Naive thymus-derived CD8-positive, alpha-beta T cell (primary cell): ENCODE data around the gene POTEG. TPM values are rescaled to one million over a fixed set of nuclear protein-coding genes. Genes with fewer than 3 reads are reported as not detected.
A peak's percentile ranks its signal among the peaks of the same experiment; 100 is the strongest.
"Not testable (repeated sequence)": the region's sequence is repeated elsewhere in the genome, so short reads cannot be mapped to it uniquely, and the experiment has no call there.

Experiments used
- ATAC-seq, 2 donors: fragments of 150-1000 bp; cut with Tn5 transposase in 1 of 2; sonication (Bioruptor Pico), chemical (Tn5 transposase) in 1 of 2; 1 replicate in 1 of 2; 2 replicates in 1 of 2; pipeline ENCODE4 v1.10.0; 2021; ENCODE audit warnings: mild to moderate bottlenecking in 2 of 2, moderate library complexity in 2 of 2
- POLR2A ChIA-PET: fragments of 350-600 bp; sonication (Branson Sonifier 250); formaldehyde crosslinking; loops from one replicate; lab custom pipeline; 2021; ENCODE audit warnings: antibody characterized with exemption; lab: Charles Lee
- DNase-seq, 10 donors: peaks; one replicate each; pipeline versions ENCODE4 v3.0.0 to v3.0.0-alpha.2; 2020 to 2022
- H3K27ac Mint-ChIP-seq, 10 donors: one replicate each; pipeline ENCODE4 v1.8.0; 2020 to 2022; ENCODE audit warnings: mild to moderate bottlenecking in 10 of 10, mixed read lengths in 10 of 10, moderate library complexity in 4 of 10, inconsistent platforms in 1 of 10
- H3K27me3 Mint-ChIP-seq, 5 donors: one replicate each; pipeline ENCODE4 v1.8.0; 2021 to 2022; ENCODE audit warnings: mixed read lengths in 5 of 5
- H3K36me3 Mint-ChIP-seq, 3 donors: one replicate each; pipeline ENCODE4 v1.8.0; 2020 to 2022; ENCODE audit warnings: mixed read lengths in 3 of 3, mild to moderate bottlenecking in 2 of 3, inconsistent platforms in 1 of 3
- H3K4me1 Mint-ChIP-seq, 4 donors: one replicate each; pipeline ENCODE4 v1.8.0; 2021 to 2022; ENCODE audit warnings: mixed read lengths in 4 of 4
- H3K4me3 Mint-ChIP-seq, 10 donors: one replicate each; pipeline ENCODE4 v1.8.0; 2020 to 2022; ENCODE audit warnings: mild to moderate bottlenecking in 10 of 10, mixed read lengths in 10 of 10, moderate library complexity in 6 of 10, inconsistent platforms in 1 of 10
- H3K9me3 Mint-ChIP-seq, 9 donors: one replicate each; pipeline ENCODE4 v1.8.0; 2020 to 2022; ENCODE audit warnings: mixed read lengths in 9 of 9, mild to moderate bottlenecking in 3 of 9, inconsistent platforms in 1 of 9, moderate library complexity in 1 of 9
- polyA plus RNA-seq, 3 donors: library from polyadenylated mRNA; unstranded; fragments of 300-500 nt; fragmentation: Illumina TruSeq; gene quantifications; one replicate each; pipeline ENCODE4 v1.2.3, GENCODE V29; 2021
- total RNA-seq, 8 experiments: library from RNA in 2 of 8; stranded (reverse) in 2 of 8; gene quantifications; one replicate each; pipeline ENCODE4 v1.2.3 and lab custom pipeline; 2021 to 2026

POTEG gene
- total and polyA plus RNA-seq, 5 experiments from 2014 or later, result not detected

DNA sequence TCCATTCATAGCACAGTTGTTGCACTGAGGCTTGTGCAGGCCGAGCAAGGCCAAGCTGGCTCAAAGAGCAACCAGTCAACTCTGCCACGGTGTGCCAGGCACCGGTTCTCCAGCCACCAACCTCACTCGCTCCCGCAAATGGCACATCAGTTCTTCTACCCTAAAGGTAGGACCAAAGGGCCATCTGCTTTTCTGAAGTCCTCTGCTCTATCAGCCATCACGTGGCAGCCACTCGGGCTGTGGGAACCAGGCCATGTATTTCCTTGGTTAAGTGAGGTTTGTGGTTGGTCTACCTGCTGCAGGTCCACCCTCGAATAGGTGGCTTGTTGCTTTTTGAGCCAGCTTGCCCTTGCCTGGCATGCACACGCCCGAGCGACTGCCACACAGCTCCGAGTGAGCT lies 39.4 kb downstream of the POTEG start:
- H3K9me3 Mint-ChIP-seq, H3K4me1 Mint-ChIP-seq, H3K36me3 Mint-ChIP-seq, H3K4me3 Mint-ChIP-seq, H3K27me3 Mint-ChIP-seq, DNase-seq, POLR2A ChIA-PET, H3K27ac Mint-ChIP-seq: not testable (repeated sequence)
- peak in 1 of 2 donors; percentile 23 for ATAC-seq

DNA sequence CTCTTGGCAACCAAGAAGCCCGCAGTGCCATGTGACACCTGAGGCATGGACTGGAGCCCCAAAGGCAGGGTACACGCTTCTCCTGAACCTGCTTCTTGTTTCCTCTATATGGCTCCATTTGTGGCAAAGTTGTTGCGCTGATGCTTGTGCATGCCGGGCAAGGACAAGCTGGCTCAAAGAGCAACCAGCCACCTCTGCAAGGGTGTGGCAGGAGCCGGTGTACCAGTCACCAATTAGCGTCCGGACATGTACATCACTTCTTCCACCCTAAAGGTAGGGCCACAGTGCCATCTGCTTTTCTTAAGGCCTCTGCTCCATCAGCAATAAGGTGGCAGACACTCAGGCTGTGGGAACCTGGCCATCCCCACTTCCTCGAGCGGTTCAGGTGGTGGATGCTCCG lies 43.9 kb downstream of the POTEG start:
- DNase-seq, H3K27ac Mint-ChIP-seq, H3K9me3 Mint-ChIP-seq, H3K4me1 Mint-ChIP-seq, POLR2A ChIA-PET, H3K4me3 Mint-ChIP-seq, ATAC-seq, H3K36me3 Mint-ChIP-seq, H3K27me3 Mint-ChIP-seq: not testable (repeated sequence)

DNA sequence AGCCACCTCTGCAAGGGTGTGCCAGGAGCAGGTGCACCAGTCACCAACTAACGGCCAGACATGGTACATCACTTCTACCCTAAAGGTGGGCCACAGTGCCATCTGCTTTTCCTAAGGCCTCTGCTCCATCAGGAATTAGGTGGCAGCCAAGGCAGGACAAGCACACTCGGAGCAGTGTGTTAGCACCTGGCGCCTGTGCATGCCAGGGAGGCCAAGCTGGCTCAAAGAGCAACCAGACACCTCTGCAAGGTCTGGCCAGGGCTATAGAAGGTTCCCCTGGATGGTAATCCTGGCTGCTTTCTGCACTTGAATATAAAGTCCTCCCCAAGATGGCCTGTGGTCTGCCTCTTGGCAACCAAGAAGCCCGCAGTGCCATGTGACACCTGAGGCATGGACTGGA lies 45.4 kb downstream of the POTEG start:
- H3K4me3 Mint-ChIP-seq, H3K4me1 Mint-ChIP-seq, H3K36me3 Mint-ChIP-seq, H3K27ac Mint-ChIP-seq, H3K27me3 Mint-ChIP-seq, H3K9me3 Mint-ChIP-seq, ATAC-seq, POLR2A ChIA-PET: not testable (repeated sequence)
- DNase-seq, result peak in 1 of 10 donors; percentile 50

DNA sequence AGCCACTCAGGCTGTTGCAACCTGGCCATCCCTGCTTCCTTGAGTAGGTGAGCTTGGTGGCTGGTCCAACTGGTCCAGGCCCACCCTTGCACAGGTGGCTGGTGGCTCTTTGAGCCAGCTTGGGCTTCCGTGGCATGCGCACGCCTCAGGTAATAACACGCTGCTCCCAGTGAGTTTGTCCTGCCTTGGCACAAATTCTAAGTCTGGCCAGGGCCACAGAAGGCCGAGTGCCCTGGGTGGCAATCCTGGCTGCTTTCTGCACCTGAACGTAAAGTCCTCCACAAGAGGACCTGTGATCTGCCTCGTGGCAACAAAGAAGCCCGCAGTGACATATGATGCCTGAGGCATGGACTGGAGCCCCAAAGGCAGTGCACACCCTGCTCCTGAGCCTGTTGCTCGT lies 47.1 kb downstream of the POTEG start:
- H3K4me3 Mint-ChIP-seq, H3K36me3 Mint-ChIP-seq, H3K27ac Mint-ChIP-seq, POLR2A ChIA-PET, ATAC-seq, H3K9me3 Mint-ChIP-seq, H3K27me3 Mint-ChIP-seq, H3K4me1 Mint-ChIP-seq: not testable (repeated sequence)
- peak in 1 of 10 donors; percentile 11 for DNase-seq

DNA sequence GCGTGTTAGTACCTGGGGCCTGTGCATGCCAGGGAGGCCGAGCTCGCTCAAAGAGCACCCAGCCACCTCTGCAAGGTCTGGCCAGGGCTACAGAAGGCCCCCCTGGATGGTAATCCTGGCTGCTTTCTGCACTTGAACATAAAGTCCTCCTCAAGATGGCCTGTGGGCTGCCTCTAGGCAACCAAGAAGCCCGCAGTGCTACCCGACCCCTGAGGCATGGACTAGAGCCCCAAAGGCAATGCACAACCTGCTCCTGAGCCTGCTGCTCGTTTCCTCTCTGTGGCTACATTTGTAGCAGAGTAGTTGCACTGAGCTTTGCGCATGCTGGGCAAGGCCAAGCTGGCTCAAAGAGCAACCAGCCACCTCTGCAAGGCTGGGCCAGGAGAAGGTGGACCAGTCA lies 47.8 kb downstream of the POTEG start:
- H3K27ac Mint-ChIP-seq, H3K4me1 Mint-ChIP-seq, POLR2A ChIA-PET, H3K27me3 Mint-ChIP-seq, H3K4me3 Mint-ChIP-seq, H3K36me3 Mint-ChIP-seq, H3K9me3 Mint-ChIP-seq, ATAC-seq: not testable (repeated sequence)
- peak in 1 of 10 donors; percentile 60 for DNase-seq

DNA sequence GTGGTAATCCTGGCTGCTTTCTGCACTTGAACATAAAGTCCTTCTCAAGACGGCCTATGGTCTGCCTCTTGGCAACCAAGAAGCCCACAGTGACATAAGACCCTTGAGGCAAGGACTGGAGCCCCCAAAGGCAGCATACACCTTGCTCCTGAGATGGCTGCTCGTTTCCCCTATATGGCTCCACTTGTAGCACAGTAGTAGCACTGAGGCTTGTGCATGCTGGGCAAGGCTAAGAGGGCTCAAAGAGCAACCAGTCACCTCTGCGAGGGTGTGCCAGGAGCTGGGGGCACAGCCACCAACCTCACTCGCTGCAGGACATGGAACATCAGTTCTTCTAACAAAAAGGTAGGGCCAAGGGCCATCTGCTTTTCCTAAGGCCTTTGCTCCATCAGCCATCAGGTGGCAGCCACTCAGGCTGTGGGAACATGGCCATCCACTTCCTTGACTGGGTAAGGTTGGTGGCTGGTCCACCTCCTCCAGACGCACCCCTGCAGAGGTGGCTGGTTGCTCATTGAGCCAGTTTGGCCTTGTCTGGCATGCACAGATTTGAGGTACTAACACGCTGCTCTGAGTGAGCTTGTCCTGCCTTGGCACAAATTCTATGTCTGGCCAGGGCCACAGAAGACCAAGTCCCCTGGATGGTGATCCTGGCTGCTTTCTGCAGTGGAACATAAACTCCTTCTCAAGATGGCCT lies 49.9 kb downstream of the POTEG start:
- H3K4me1 Mint-ChIP-seq, H3K4me3 Mint-ChIP-seq, H3K27ac Mint-ChIP-seq, H3K9me3 Mint-ChIP-seq, H3K27me3 Mint-ChIP-seq, POLR2A ChIA-PET, H3K36me3 Mint-ChIP-seq, ATAC-seq: not testable (repeated sequence)
- peak in 1 of 10 donors; percentile 4 for DNase-seq

DNA sequence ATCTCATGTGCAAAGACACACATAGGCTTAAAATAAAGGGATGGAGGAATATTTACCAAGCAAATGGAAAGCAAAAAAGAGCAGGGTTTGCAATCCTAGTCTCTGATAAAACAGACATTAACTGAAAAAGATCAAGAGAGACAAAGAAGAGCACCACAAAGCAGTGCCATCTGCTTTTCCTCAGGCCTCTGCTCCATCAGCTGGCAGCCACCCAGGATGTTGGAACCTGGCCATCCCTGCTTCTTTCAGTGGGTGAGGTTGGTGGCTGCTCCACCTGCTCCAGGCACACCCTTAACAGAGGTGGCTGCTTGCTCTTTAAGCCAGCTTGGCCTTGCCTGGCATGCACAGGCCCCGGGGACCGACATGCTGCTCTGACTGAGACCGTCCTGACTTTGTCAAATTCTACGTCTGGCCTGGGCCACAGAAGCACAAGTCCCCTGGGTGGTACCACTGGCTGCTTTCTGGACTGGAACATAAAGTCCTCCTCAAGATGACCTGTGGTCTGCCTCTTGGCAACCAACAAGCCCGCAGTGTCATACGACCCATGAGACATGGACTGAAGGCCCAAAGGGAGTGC lies 51.0 kb downstream of the POTEG start:
- H3K36me3 Mint-ChIP-seq, POLR2A ChIA-PET, H3K9me3 Mint-ChIP-seq, H3K27me3 Mint-ChIP-seq, ATAC-seq, H3K27ac Mint-ChIP-seq, H3K4me1 Mint-ChIP-seq, H3K4me3 Mint-ChIP-seq: not testable (repeated sequence)
- peak in 1 of 10 donors; percentile 10 for DNase-seq

DNA sequence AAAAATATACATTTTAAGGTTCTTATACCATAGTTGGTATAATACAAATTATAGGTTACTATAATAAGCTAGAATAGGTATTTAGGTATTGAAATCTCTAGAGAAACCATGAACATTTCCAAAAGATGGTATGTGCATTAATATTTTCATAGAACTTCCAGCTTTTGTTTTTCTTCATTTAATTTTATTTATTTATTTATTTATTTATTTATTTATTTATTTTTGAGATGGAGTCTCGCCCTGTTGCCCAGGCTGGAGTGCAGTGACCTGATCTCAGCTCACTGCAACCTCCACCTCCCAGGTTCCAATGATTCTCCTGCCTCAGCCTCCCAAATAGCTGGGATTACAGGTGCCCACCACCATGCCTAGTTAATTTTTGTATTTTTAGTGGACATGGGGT lies 54.0 kb downstream of the POTEG start:
- peak in 1 of 10 donors; percentile 13 for DNase-seq
- H3K4me3 Mint-ChIP-seq, H3K27ac Mint-ChIP-seq, H3K4me1 Mint-ChIP-seq, H3K36me3 Mint-ChIP-seq, POLR2A ChIA-PET, H3K27me3 Mint-ChIP-seq, ATAC-seq: not testable (repeated sequence)
- peaks cover 0 to 12% (median 2%) of the 10 kb centered on the region in 9 donors for H3K9me3 Mint-ChIP-seq

DNA sequence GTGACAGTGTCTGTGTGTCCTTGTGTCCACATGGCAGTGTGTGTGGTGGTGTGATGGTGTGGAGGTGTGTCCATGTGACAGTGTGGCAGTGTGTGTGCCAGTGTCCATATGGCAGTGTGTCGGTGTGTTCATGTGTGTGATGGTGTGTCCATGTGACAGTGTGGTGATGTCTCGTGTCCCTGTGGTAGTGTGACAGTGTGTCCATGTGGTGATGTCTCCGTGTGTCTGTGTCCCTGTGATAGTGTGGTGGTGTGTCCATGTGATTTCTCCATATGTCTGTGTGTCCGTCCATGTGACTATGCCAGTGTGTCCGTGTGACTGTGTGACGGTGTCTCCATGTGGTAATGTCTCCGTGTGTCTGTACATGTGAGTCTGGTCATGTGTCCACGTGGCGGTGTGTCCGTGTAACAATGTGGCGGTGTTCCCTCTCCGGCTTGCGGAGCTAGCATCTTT lies 59.7 kb downstream of the POTEG start:
- H3K4me1 Mint-ChIP-seq, H3K27ac Mint-ChIP-seq, H3K4me3 Mint-ChIP-seq, ATAC-seq, H3K27me3 Mint-ChIP-seq, H3K36me3 Mint-ChIP-seq, POLR2A ChIA-PET: not testable (repeated sequence)
- peak in 1 of 10 donors; percentile 42 for DNase-seq
- H3K9me3 Mint-ChIP-seq, result peaks cover 0 to 12% (median 0%) of the 10 kb centered on the region in 9 donors

DNA sequence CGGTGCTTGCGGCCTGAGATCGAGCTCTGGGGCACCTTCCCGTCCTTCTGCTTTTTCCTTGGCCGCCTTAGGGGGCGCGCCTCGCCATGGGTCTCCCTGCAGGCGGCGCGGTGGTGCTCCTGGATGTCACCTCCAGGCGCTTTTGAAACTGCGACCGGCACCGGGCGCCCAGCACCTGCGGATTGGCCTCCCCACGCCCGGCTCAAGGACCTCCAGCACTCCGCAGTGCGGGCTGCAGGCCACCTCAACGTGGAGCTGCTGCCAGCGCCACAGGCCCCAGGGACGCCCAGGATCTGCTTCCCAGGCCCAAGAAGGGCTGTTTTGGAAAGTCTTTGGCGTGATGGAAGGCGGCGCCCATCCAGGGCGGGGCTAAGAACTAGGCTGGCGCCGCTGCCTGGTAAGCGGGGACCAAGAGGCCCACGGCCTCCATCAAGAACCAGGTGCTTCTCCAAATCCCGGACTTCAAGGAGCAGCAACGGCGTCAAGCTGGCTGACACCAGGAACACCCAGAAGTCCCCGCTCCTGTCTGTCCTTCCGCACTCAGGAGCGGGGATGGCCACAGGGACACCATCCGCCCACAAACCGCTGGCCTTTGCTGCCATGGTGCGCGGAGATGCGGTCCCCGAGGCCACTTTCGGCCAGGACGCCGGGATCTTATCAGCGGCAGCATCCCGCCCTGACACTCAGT lies 61.2 kb downstream of the POTEG start:
- H3K36me3 Mint-ChIP-seq, H3K4me1 Mint-ChIP-seq, H3K27me3 Mint-ChIP-seq, H3K4me3 Mint-ChIP-seq, ATAC-seq, H3K27ac Mint-ChIP-seq, POLR2A ChIA-PET: not testable (repeated sequence)
- peaks cover 0 to 12% (median 0%) of the 10 kb centered on the region in 9 donors for H3K9me3 Mint-ChIP-seq
- peak in 1 of 10 donors; percentile 60 for DNase-seq

DNA sequence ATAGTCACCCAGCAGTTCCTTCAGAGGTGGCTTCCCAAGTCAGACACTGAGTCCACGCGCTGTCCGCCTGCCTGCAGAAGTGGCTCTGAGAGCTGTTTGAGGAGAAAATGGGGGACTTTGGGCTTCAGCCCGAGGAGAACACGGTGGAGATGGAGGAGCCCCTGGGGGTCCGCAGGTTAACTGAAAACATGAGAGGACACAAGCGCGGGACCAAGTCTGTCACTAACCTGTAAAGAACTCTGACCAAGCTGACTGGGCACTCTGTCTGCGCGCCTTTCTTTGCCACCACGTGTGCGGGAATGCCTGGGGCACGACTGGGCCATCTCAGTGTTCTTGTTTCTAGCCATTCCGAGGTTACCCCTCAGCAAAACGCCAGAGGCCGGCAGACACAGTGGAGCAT lies 62.4 kb downstream of the POTEG start:
- H3K4me1 Mint-ChIP-seq, H3K27me3 Mint-ChIP-seq, DNase-seq, H3K9me3 Mint-ChIP-seq, H3K27ac Mint-ChIP-seq, ATAC-seq, H3K36me3 Mint-ChIP-seq, H3K4me3 Mint-ChIP-seq, POLR2A ChIA-PET: not testable (repeated sequence)

DNA sequence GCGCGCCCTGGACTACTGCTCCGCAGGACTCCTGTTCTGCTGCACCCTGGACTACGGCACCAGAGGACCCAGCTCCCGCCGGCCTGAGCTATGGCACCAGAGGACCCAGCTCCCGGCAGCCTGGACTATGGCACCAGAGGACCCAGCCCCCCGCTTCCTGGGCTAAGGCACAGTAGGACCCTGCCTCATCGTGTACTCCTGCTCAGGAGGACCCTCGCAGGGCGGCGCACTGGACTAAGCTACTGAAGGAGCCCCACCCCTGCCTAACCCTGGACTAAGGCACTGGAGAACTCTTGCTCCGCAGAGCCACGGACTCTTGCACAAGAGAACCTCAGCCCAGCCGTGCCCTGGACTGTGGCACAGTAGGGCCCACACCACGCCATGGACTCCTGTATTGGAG lies 71.3 kb downstream of the POTEG start:
- H3K36me3 Mint-ChIP-seq, DNase-seq, H3K27me3 Mint-ChIP-seq, H3K4me3 Mint-ChIP-seq, H3K9me3 Mint-ChIP-seq, H3K4me1 Mint-ChIP-seq, H3K27ac Mint-ChIP-seq, ATAC-seq, POLR2A ChIA-PET: not testable (repeated sequence)

DNA sequence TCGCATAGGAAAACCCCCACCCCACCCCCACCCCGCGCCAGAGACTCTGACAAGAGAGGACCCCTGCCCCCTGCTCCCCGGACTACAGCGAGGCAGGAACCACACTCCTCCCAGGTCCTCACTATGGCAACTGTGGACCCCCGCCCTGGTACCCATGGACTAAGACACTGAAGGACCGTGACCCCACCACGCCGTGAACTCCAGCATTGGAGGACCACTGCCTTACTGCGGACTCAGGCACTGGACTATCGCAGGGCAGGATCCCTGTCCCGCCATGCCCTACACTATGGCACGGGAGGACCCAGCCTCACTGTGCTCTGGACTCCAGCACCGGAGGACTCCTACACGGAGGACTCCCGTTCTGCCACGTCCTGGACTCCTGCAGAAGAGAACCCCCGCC lies 71.8 kb downstream of the POTEG start:
- H3K27ac Mint-ChIP-seq, H3K4me1 Mint-ChIP-seq, H3K4me3 Mint-ChIP-seq, H3K27me3 Mint-ChIP-seq, H3K36me3 Mint-ChIP-seq, H3K9me3 Mint-ChIP-seq, POLR2A ChIA-PET, ATAC-seq: not testable (repeated sequence)
- DNase-seq, result peak in 2 of 10 donors; percentile 0 to 34
